Neural crest cell (in vitro differentiated cells): ENCODE measurements around the gene LPIN2. TPM values are rescaled to one million over a fixed set of nuclear protein-coding genes. Genes with fewer than 3 reads are reported as not detected.

Source experiments
- DNase-seq: peaks from one replicate; pipeline ENCODE4 v3.0.0; 2021; ENCODE audit warnings: low read depth, mixed read lengths, low spot score
- H3K27ac Mint-ChIP-seq: one replicate; pipeline ENCODE4 v1.8.0; 2021; ENCODE audit warnings: mild to moderate bottlenecking, mixed read lengths; ENCODE audit not compliant: unreplicated experiment
- H3K27me3 Mint-ChIP-seq: 2 replicates; pipeline ENCODE4 v1.8.0; 2021; ENCODE audit warnings: low read depth, mild to moderate bottlenecking, mixed read lengths
- H3K36me3 Mint-ChIP-seq: 2 replicates; pipeline ENCODE4 v1.8.0; 2021; ENCODE audit warnings: low read depth, mild to moderate bottlenecking, mixed read lengths
- H3K4me1 Mint-ChIP-seq: 2 replicates; pipeline ENCODE4 v1.8.0; 2021; ENCODE audit warnings: mixed read lengths
- H3K4me3 Mint-ChIP-seq: one replicate; pipeline ENCODE4 v1.8.0; 2021; ENCODE audit warnings: mild to moderate bottlenecking, mixed read lengths
- H3K9me3 Mint-ChIP-seq: 2 replicates; pipeline ENCODE4 v1.8.0; 2021; ENCODE audit warnings: mixed read lengths
- CTCF ChIP-seq: fragments of 200-600 bp; sonication (generic); conservative IDR thresholded peaks from 2 replicates; pipeline ENCODE4 v1.5.0; 2021; ENCODE audit warnings: antibody characterized with exemption, mild to moderate bottlenecking
- total RNA-seq: library from RNA; stranded (reverse); gene quantifications from 2 replicates; pipeline ENCODE4 v1.2.1, GENCODE V29; 2021

The LPIN2 gene
- total RNA-seq, 1 donor from 2014 or later, result 22.6 TPM

- H3K9me3 Mint-ChIP-seq, result no peaks in the 10 kb centered on the region
- DNase-seq, result no peak
- no peak overlapping the region for H3K4me3 Mint-ChIP-seq
- no peak for TF ChIP-seq CTCF
- no peaks in the 10 kb centered on the region for H3K27me3 Mint-ChIP-seq
- peaks cover 2% of the 10 kb centered on the region for H3K36me3 Mint-ChIP-seq
- no peak overlapping the region for H3K27ac Mint-ChIP-seq
- peaks cover 36% of the 10 kb centered on the region for H3K4me1 Mint-ChIP-seq
Observed at GRCh38 chr18:2969695-2970094, 43.2 kb downstream of the LPIN2 start.

DNA sequence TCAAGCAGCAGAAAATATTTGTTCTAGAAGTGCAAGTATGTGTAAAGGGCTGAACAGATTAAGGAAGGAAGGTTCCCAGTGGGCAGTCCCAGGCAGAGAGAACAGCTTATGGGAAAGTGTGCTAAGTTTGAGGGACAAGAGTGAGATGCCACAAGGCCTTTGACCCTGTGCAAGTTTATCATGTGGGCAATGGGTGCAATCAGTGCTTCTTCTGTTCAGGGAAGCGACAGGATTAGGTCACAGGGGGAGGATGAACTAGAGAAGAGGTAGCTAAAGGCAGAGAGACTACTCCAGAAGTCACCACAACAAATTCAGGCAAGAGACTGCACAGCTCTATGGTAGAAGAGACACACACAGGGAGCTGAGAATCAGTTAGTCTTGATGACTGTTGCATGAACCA is 44.3 kb downstream of the LPIN2 start:
- DNase-seq, result no peak
- Mint-ChIP-seq H3K9me3 (no peaks in the 10 kb centered on the region), H3K4me3 (no peak overlapping the region), H3K27me3 (no peaks in the 10 kb centered on the region), H3K4me1 (peaks cover 37% of the 10 kb centered on the region), H3K27ac (no peak overlapping the region), H3K36me3 (peaks cover 2% of the 10 kb centered on the region)
- TF ChIP-seq CTCF, result no peak

- H3K27ac Mint-ChIP-seq, result no peak overlapping the region
- no peak for TF ChIP-seq CTCF
Observed at GRCh38 chr18:2967820-2968219, 45.1 kb downstream of the LPIN2 start.

GRCh38 chr18:2967357-2967756 is 45.6 kb downstream of the LPIN2 start:
- no peak for DNase-seq
- no peak overlapping the region for H3K27ac Mint-ChIP-seq
- H3K27me3 Mint-ChIP-seq, result no peaks in the 10 kb centered on the region
- H3K36me3 Mint-ChIP-seq, result peaks cover 2% of the 10 kb centered on the region
- H3K4me1 Mint-ChIP-seq, result peaks cover 45% of the 10 kb centered on the region
- TF ChIP-seq CTCF, result no peak
- H3K9me3 Mint-ChIP-seq, result no peaks in the 10 kb centered on the region
- no peak overlapping the region for H3K4me3 Mint-ChIP-seq

More at GRCh38 chr18:2967820-2968219, 45.1 kb downstream of the LPIN2 start:
- H3K4me3 Mint-ChIP-seq, result no peak overlapping the region
- no peak for DNase-seq
- H3K4me1 Mint-ChIP-seq, result peaks cover 41% of the 10 kb centered on the region
- no peaks in the 10 kb centered on the region for H3K9me3 Mint-ChIP-seq
- no peaks in the 10 kb centered on the region for H3K27me3 Mint-ChIP-seq
- peaks cover 2% of the 10 kb centered on the region for H3K36me3 Mint-ChIP-seq

GRCh38 chr18:2966560-2966959 is 46.4 kb downstream of the LPIN2 start:
- Mint-ChIP-seq H3K9me3 (no peaks in the 10 kb centered on the region), H3K4me3 (no peak overlapping the region), H3K36me3 (peaks cover 2% of the 10 kb centered on the region), H3K4me1 (peaks cover 48% of the 10 kb centered on the region), H3K27ac (no peak overlapping the region), H3K27me3 (no peaks in the 10 kb centered on the region)
- DNase-seq, result no peak
- no peak for TF ChIP-seq CTCF

DNA sequence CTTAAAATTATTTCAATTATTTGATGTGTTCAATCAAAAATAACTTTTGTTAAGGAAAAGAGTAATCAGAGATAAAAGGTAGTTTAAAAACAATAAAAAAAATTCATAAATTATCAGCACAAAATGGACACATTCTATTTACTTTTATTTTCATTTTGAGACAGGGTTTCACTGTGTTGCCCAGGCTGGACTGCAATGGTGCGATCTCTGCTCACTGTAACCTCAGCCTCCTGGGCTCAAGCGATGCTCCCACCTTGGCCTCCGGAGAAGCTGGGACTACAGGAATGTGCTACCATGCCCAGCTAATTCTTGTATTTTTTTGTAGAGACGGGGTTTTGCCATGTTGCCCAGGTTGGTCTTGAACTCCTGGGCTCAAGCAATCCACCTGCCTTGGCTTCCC is 47.1 kb downstream of the LPIN2 start:
- Mint-ChIP-seq H3K4me3 (no peak overlapping the region), H3K9me3 (no peaks in the 10 kb centered on the region), H3K36me3 (peaks cover 2% of the 10 kb centered on the region), H3K4me1 (peaks cover 48% of the 10 kb centered on the region), H3K27me3 (no peaks in the 10 kb centered on the region), H3K27ac (no peak overlapping the region)
- DNase-seq, result no peak
- TF ChIP-seq CTCF, result no peak
